GM19238 (cell line): ENCODE data around the gene SHLD1.
"Not testable (repeated sequence)": the region's sequence is repeated elsewhere in the genome, so short reads cannot be mapped to it uniquely, and the experiment has no call there.

Experiments
- DNase-seq: peaks from one replicate; pipeline ENCODE4 v3.0.0; 2011; ENCODE audit warnings: low spot score; ENCODE audit not compliant: insufficient read length

Gene SHLD1

GRCh38 chr20:5780846-5781217, 30.6 kb downstream of the SHLD1 start:
- no peak for DNase-seq

- DNase-seq: not testable (repeated sequence)
These were observed 31.2 kb downstream of the SHLD1 start for GRCh38 chr20:5781367-5781766.

- DNase-seq: no peak
These were observed 31.9 kb downstream of the SHLD1 start for GRCh38 chr20:5781798-5782750.

- no peak for DNase-seq
These were observed 34.5 kb downstream of the SHLD1 start for GRCh38 chr20:5784735-5785134.

- no peak for DNase-seq
These were observed 34.9 kb downstream of the SHLD1 start for GRCh38 chr20:5785146-5785545.

- no peak for DNase-seq
These were observed 37.0 kb downstream of the SHLD1 start for GRCh38 chr20:5786930-5787795.

- DNase-seq: no peak
These were observed 37.6 kb downstream of the SHLD1 start for GRCh38 chr20:5787796-5788165.

- peak; percentile 70 for DNase-seq
These were observed 38.2 kb downstream of the SHLD1 start for GRCh38 chr20:5788385-5788895.

- no peak for DNase-seq
These were observed 39.6 kb downstream of the SHLD1 start for GRCh38 chr20:5789827-5790226.

GRCh38 chr20:5793916-5794315, 43.7 kb downstream of the SHLD1 start:
- DNase-seq: no peak

GRCh38 chr20:5796331-5797040, 46.3 kb downstream of the SHLD1 start:
- no peak for DNase-seq

GRCh38 chr20:5797165-5797564, 47.0 kb downstream of the SHLD1 start:
- no peak for DNase-seq

GRCh38 chr20:5797843-5798462, 47.8 kb downstream of the SHLD1 start:
- peak; percentile 51 for DNase-seq

- DNase-seq: not testable (repeated sequence)
These were observed 53.6 kb downstream of the SHLD1 start for GRCh38 chr20:5803754-5804303.

GRCh38 chr20:5806457-5807263, 56.5 kb downstream of the SHLD1 start:
- no peak for DNase-seq

- DNase-seq: no peak
These were observed 57.2 kb downstream of the SHLD1 start for GRCh38 chr20:5807431-5807830.

GRCh38 chr20:5808901-5809300, 58.7 kb downstream of the SHLD1 start:
- DNase-seq: no peak

- no peak for DNase-seq
These were observed 59.3 kb downstream of the SHLD1 start for GRCh38 chr20:5809495-5809894.

GRCh38 chr20:5810800-5811422, 60.7 kb downstream of the SHLD1 start:
- DNase-seq: no peak
